IPS-20b (cell line): ENCODE results near the gene CYP2F1.
A peak's percentile ranks its signal among the peaks of the same experiment; 100 is the strongest.
"Not testable (repeated sequence)": the region's sequence is repeated elsewhere in the genome, so short reads cannot be mapped to it uniquely, and the experiment has no call there.

Experiments used
- H3K27ac ChIP-seq: one replicate; pipeline ENCODE4 v1.5.1; 2013; ENCODE audit warnings: low read length
- H3K27me3 ChIP-seq: 2 replicates; pipeline ENCODE4 v1.6.1; 2013; ENCODE audit warnings: mild to moderate bottlenecking, low read length, inconsistent platforms; ENCODE audit not compliant: insufficient read depth
- H3K36me3 ChIP-seq: 2 replicates; pipeline ENCODE4 v1.6.1; 2013; ENCODE audit warnings: low read depth, mild to moderate bottlenecking, inconsistent platforms, low read length, moderate library complexity; ENCODE audit not compliant: insufficient read depth
- H3K4me1 ChIP-seq: 2 replicates; pipeline ENCODE4 v1.6.1; 2013; ENCODE audit warnings: mild to moderate bottlenecking, control low read depth, inconsistent platforms, low read length, moderate library complexity; ENCODE audit not compliant: insufficient read depth
- H3K4me3 ChIP-seq: 2 replicates; pipeline ENCODE4 v1.5.1; 2013; ENCODE audit warnings: mild to moderate bottlenecking, low read length, inconsistent platforms
- H3K9ac ChIP-seq: 2 replicates; pipeline ENCODE4 v1.6.1; 2013; ENCODE audit warnings: low read depth, mild to moderate bottlenecking, inconsistent platforms, low read length, moderate library complexity
- H3K9me3 ChIP-seq: 2 replicates; pipeline ENCODE4 v1.6.1; 2013; ENCODE audit warnings: mild to moderate bottlenecking, low read depth, low read length, inconsistent platforms; ENCODE audit not compliant: insufficient read depth

CYP2F1 gene

GRCh38 chr19:41114132-41114531 is at the start of gene CYP2F1:
CYP2F1 (plus strand) TSS chr19:41114432; CDS start chr19:41116189, 1,757 bp downstream.
- peaks cover 20% of the 10 kb centered on the region for H3K9me3 ChIP-seq
- H3K4me1 ChIP-seq, result no peaks in the 10 kb centered on the region
- no peaks in the 10 kb centered on the region for H3K36me3 ChIP-seq
- no peaks in the 10 kb centered on the region for H3K27me3 ChIP-seq
- no peak within 1 kb of the TSS for H3K9ac ChIP-seq
- H3K4me3 ChIP-seq, result no peak within 1 kb of the TSS
- H3K27ac ChIP-seq, result no peak within 1 kb of the TSS

GRCh38 chr19:41064974-41065569 is 49.2 kb upstream of the CYP2F1 start:
- H3K36me3 ChIP-seq, result no peaks in the 10 kb centered on the region
- no peak overlapping the region for H3K27ac ChIP-seq
- H3K4me3 ChIP-seq, result no peak overlapping the region
- no peak overlapping the region for H3K9ac ChIP-seq
- H3K4me1 ChIP-seq, result no peaks in the 10 kb centered on the region
- no peaks in the 10 kb centered on the region for H3K9me3 ChIP-seq
- H3K27me3 ChIP-seq, result peaks cover 9% of the 10 kb centered on the region; the same call in 1 of the 2 replicates

GRCh38 chr19:41076286-41076685 is 37.9 kb upstream of the CYP2F1 start:
- no peak overlapping the region for H3K9ac ChIP-seq
- H3K9me3 ChIP-seq, result peaks cover 5% of the 10 kb centered on the region; the same call in 1 of the 2 replicates
- H3K4me1 ChIP-seq, result no peaks in the 10 kb centered on the region
- no peak overlapping the region for H3K4me3 ChIP-seq
- no peaks in the 10 kb centered on the region for H3K27me3 ChIP-seq
- H3K27ac ChIP-seq, result no peak overlapping the region
- H3K36me3 ChIP-seq, result no peaks in the 10 kb centered on the region

GRCh38 chr19:41083516-41083915 is 30.7 kb upstream of the CYP2F1 start:
- Histone ChIP-seq H3K4me1 (no peaks in the 10 kb centered on the region), H3K27me3 (peaks cover 26% of the 10 kb centered on the region), H3K27ac (no peak overlapping the region), H3K9ac (no peak overlapping the region), H3K4me3 (no peak overlapping the region), H3K9me3 (peaks cover 5% of the 10 kb centered on the region; the same call in 1 of the 2 replicates), H3K36me3 (no peaks in the 10 kb centered on the region)

GRCh38 chr19:41085748-41086415 is 28.4 kb upstream of the CYP2F1 start:
- H3K4me1 ChIP-seq, result no peaks in the 10 kb centered on the region; the same call in 1 of the 2 replicates
- peaks cover 2% of the 10 kb centered on the region; the same call in 1 of the 2 replicates for H3K9me3 ChIP-seq
- no peaks in the 10 kb centered on the region for H3K36me3 ChIP-seq
- H3K27me3 ChIP-seq, result peaks cover 50% of the 10 kb centered on the region
- no peak overlapping the region for H3K4me3 ChIP-seq
- H3K27ac ChIP-seq, result no peak overlapping the region
- no peak overlapping the region for H3K9ac ChIP-seq

GRCh38 chr19:41088151-41088550 is 26.1 kb upstream of the CYP2F1 start, which contains the start of gene CYP2A13:
CYP2A13 (plus strand) TSS chr19:41088451; CDS start chr19:41088472, 21 bp downstream.
- H3K4me3 ChIP-seq, result no peak within 1 kb of the TSS

GRCh38 chr19:41089959-41090358 is 24.3 kb upstream of the CYP2F1 start:
- H3K27ac ChIP-seq, result no peak overlapping the region
- no peaks in the 10 kb centered on the region for H3K9me3 ChIP-seq
- peak overlapping the region; percentile 68; the same call in 1 of the 2 replicates for H3K4me3 ChIP-seq
- peak overlapping the region; percentile 63; the same call in 1 of the 2 replicates for H3K9ac ChIP-seq
- peaks cover 70% of the 10 kb centered on the region for H3K27me3 ChIP-seq
- H3K36me3 ChIP-seq, result no peaks in the 10 kb centered on the region
- no peaks in the 10 kb centered on the region; the same call in 1 of the 2 replicates for H3K4me1 ChIP-seq

More at GRCh38 chr19:41088151-41088550, 26.1 kb upstream of the CYP2F1 start, which contains the start of gene CYP2A13:
- H3K36me3 ChIP-seq, result no peaks in the 10 kb centered on the region
- no peak within 1 kb of the TSS for H3K27ac ChIP-seq
- H3K9ac ChIP-seq, result no peak within 1 kb of the TSS
- H3K4me1 ChIP-seq, result no peaks in the 10 kb centered on the region; the same call in 1 of the 2 replicates
- no peaks in the 10 kb centered on the region for H3K9me3 ChIP-seq
- peaks cover 71% of the 10 kb centered on the region for H3K27me3 ChIP-seq

GRCh38 chr19:41095703-41096102 is 18.5 kb upstream of the CYP2F1 start:
- H3K9me3 ChIP-seq, result peaks cover 11% of the 10 kb centered on the region
- no peak overlapping the region for H3K4me3 ChIP-seq
- no peaks in the 10 kb centered on the region for H3K36me3 ChIP-seq
- no peaks in the 10 kb centered on the region for H3K4me1 ChIP-seq
- H3K27me3 ChIP-seq, result peaks cover 27% of the 10 kb centered on the region
- no peak overlapping the region for H3K27ac ChIP-seq
- H3K9ac ChIP-seq, result no peak overlapping the region

- Histone ChIP-seq H3K36me3 (no peaks in the 10 kb centered on the region), H3K9ac (no peak overlapping the region), H3K27ac (no peak overlapping the region), H3K4me1 (no peaks in the 10 kb centered on the region), H3K9me3 (peaks cover 11% of the 10 kb centered on the region), H3K4me3 (no peak overlapping the region), H3K27me3 (peaks cover 21% of the 10 kb centered on the region)
Measured at GRCh38 chr19:41096353-41096752, 17.9 kb upstream of the CYP2F1 start.

GRCh38 chr19:41097302-41097701 is 16.9 kb upstream of the CYP2F1 start:
- Histone ChIP-seq H3K27me3 (peaks cover 13% of the 10 kb centered on the region; the same call in 1 of the 2 replicates), H3K4me1 (no peaks in the 10 kb centered on the region), H3K9ac (no peak overlapping the region), H3K4me3 (no peak overlapping the region), H3K36me3 (no peaks in the 10 kb centered on the region), H3K9me3 (peaks cover 11% of the 10 kb centered on the region), H3K27ac (no peak overlapping the region)

- no peaks in the 10 kb centered on the region for H3K36me3 ChIP-seq
- no peak overlapping the region for H3K4me3 ChIP-seq
- peaks cover 3% of the 10 kb centered on the region; the same call in 1 of the 2 replicates for H3K27me3 ChIP-seq
- peaks cover 11% of the 10 kb centered on the region for H3K9me3 ChIP-seq
- H3K4me1 ChIP-seq, result no peaks in the 10 kb centered on the region
- H3K9ac ChIP-seq, result no peak overlapping the region
- no peak overlapping the region for H3K27ac ChIP-seq
Measured at GRCh38 chr19:41098762-41099161, 15.5 kb upstream of the CYP2F1 start.

GRCh38 chr19:41102210-41102609 is 12.0 kb upstream of the CYP2F1 start:
- peaks cover 11% of the 10 kb centered on the region for H3K9me3 ChIP-seq
- H3K27me3 ChIP-seq, H3K9ac ChIP-seq, H3K4me3 ChIP-seq, H3K27ac ChIP-seq, H3K4me1 ChIP-seq, H3K36me3 ChIP-seq: not testable (repeated sequence)
